GM12878 (cell line): Measurements from ENCODE around the gene NRG2.

ENCODE experiments used
- ATF3 ChIP-seq: IDR thresholded peaks from 2 replicates; pipeline ENCODE4 v1.6.1; 2011; ENCODE audit warnings: low read depth, mild to moderate bottlenecking, low read length, moderate library complexity, borderline replicate concordance; ENCODE audit errors: extremely low read depth
- CTCF ChIP-seq, 3 experiments: IDR thresholded peaks in 2 of 3; conservative IDR thresholded peaks in 1 of 3; 2 replicates each; pipeline ENCODE4 v1.5.1; 2011; ENCODE audit warnings: low read depth in 3 of 3, low read length in 3 of 3, mild to moderate bottlenecking in 3 of 3, control low read depth in 2 of 3, moderate library complexity in 2 of 3, inconsistent platforms in 1 of 3, mixed read lengths in 1 of 3; ENCODE audit not compliant: control insufficient read depth in 2 of 3, insufficient read depth in 1 of 3; ENCODE audit errors: extremely low read depth in 1 of 3
- EP300 ChIP-seq, 2 experiments: fragments of 150-350 bp in 1 of 2; IDR thresholded peaks; 2 replicates each; pipeline ENCODE4 v1.6.1; 2011 to 2012; ENCODE audit warnings: low read depth in 2 of 2, low read length in 2 of 2, borderline replicate concordance in 1 of 2, improper control_type of control experiment in 1 of 2, inconsistent platforms in 1 of 2; ENCODE audit not compliant: control insufficient read depth in 1 of 2
- EZH2 ChIP-seq: IDR thresholded peaks from 2 replicates; pipeline ENCODE4 v1.6.1; 2012; ENCODE audit warnings: low read depth, mild to moderate bottlenecking, control low read depth, inconsistent platforms, low read length, borderline replicate concordance; ENCODE audit not compliant: control insufficient read depth
- GATAD2B ChIP-seq: fragments of 450-650 bp; conservative IDR thresholded peaks from 2 replicates; pipeline ENCODE4 v1.6.1; 2017; ENCODE audit warnings: low read depth, mild to moderate bottlenecking, moderate library complexity
- JUND ChIP-seq: IDR thresholded peaks from 2 replicates; pipeline ENCODE4 v1.6.1; 2012; ENCODE audit warnings: low read depth, mild to moderate bottlenecking, low read length, improper control_type of control experiment, moderate library complexity
- NFYB ChIP-seq: IDR thresholded peaks from 2 replicates; pipeline ENCODE4 v1.6.1; 2011; ENCODE audit warnings: low read depth, mild to moderate bottlenecking, low read length, improper control_type of control experiment, moderate library complexity; ENCODE audit not compliant: insufficient read depth
- POLR2AphosphoS2 ChIP-seq: IDR thresholded peaks from 2 replicates; pipeline ENCODE4 v1.6.1; 2011; ENCODE audit warnings: low read depth, mild to moderate bottlenecking, low read length, improper control_type of control experiment, moderate library complexity
- POLR2AphosphoS5 ChIP-seq: IDR thresholded peaks from 2 replicates; pipeline ENCODE4 v1.6.1; 2011; ENCODE audit warnings: mild to moderate bottlenecking, low read length, inconsistent platforms
- SIX5 ChIP-seq: IDR thresholded peaks from 2 replicates; pipeline ENCODE4 v1.6.1; 2011; ENCODE audit warnings: mild to moderate bottlenecking, low read depth, low read length, moderate library complexity; ENCODE audit not compliant: severe bottlenecking
- TCF7 ChIP-seq: IDR thresholded peaks from 2 replicates; pipeline ENCODE4 v1.6.1; 2014; ENCODE audit warnings: antibody characterized with exemption, borderline replicate concordance
- ZBTB33 ChIP-seq: fragments of 450-650 bp; IDR thresholded peaks from 2 replicates; pipeline ENCODE4 v1.6.1; 2017; ENCODE audit warnings: mild to moderate bottlenecking
- ZBTB40 ChIP-seq: fragments of 450-650 bp; IDR thresholded peaks from 2 replicates; pipeline ENCODE4 v1.6.1; 2016; ENCODE audit warnings: mild to moderate bottlenecking, moderate library complexity, borderline replicate concordance

GRCh38 chr5:140054086-140054689 is 11.1 kb upstream of the NRG2 start:
- TF ChIP-seq POLR2AphosphoS5: no peak
- TF ChIP-seq POLR2AphosphoS2: no peak
- no peak for TF ChIP-seq CTCF (IDR thresholded peaks at IDR 0.05 in 2 of 3, conservative IDR thresholded peaks at IDR 0.05 in 1 of 3; ENCODE audit: control insufficient read depth in 2 of 3, extremely low read depth in 1 of 3, insufficient read depth in 1 of 3, low read depth in 3 of 3, low read length in 3 of 3)
- no peak for TF ChIP-seq GATAD2B
- TF ChIP-seq ZBTB40: no peak
- no peak for TF ChIP-seq EZH2
- no peak for TF ChIP-seq NFYB
- TF ChIP-seq EP300 (IDR thresholded peaks at IDR 0.05; ENCODE audit: borderline replicate concordance in 1 of 2, control insufficient read depth in 1 of 2, low read depth in 2 of 2, low read length in 2 of 2): no peak
- no peak for TF ChIP-seq SIX5
- TF ChIP-seq TCF7: no peak
- TF ChIP-seq ATF3: no peak
- TF ChIP-seq JUND: no peak
- no peak for TF ChIP-seq ZBTB33
